Bronchial epithelial cell (primary cell): ENCODE measurements around the gene MGLL. TPM values are rescaled to one million over a fixed set of nuclear protein-coding genes. Genes with fewer than 3 reads are reported as not detected.

ENCODE experiments used
- DNase-seq: peaks from one replicate; pipeline ENCODE4 v3.0.0-alpha.2; 2010; ENCODE audit warnings: low read depth
- FAIRE-seq: peaks from 2 replicates; lab custom pipeline; 2011; peaks lifted over from hg19 to GRCh38; lab: Jason Lieb, UNC
- H3K27me3 ChIP-seq: 2 replicates; pipeline ENCODE4 v1.5.1; 2011; ENCODE audit warnings: low read length; ENCODE audit not compliant: control insufficient read depth, insufficient read depth
- H3K36me3 ChIP-seq: 2 replicates; pipeline ENCODE4 v1.5.1; 2011; ENCODE audit warnings: low read length; ENCODE audit not compliant: control insufficient read depth, insufficient read depth
- H3K4me3 ChIP-seq: 2 replicates; pipeline ENCODE4 v1.5.1; 2011; ENCODE audit warnings: mild to moderate bottlenecking, low read depth, low read length, control low read depth
- CTCF ChIP-seq: IDR thresholded peaks from 2 replicates; pipeline ENCODE4 v1.5.1; 2011; ENCODE audit warnings: mild to moderate bottlenecking, moderate library complexity, low read length, control low read depth, inconsistent platforms; ENCODE audit not compliant: insufficient read depth, severe bottlenecking
- total RNA-seq: library from RNA; depleted of rRNA; stranded (reverse); fragments of >200 nt; gene quantifications from 2 replicates; pipeline ENCODE4 v1.2.1, GENCODE V29; 2014

MGLL gene
- total RNA-seq, 1 donor from 2014 or later = 25.5 TPM

GRCh38 chr3:127671523-127672428 lies 150.5 kb downstream of the MGLL start:
- no peak for TF ChIP-seq CTCF
- FAIRE-seq = no peak
- Histone ChIP-seq H3K36me3 (no peaks in the 10 kb centered on the region), H3K4me3 (peak overlapping the region; percentile 64), H3K27me3 (no peaks in the 10 kb centered on the region)
- no peak for DNase-seq

- no peak for TF ChIP-seq CTCF
- no peak for FAIRE-seq
- DNase-seq = no peak
Measured at GRCh38 chr3:127670761-127671522, 151.4 kb downstream of the MGLL start.

GRCh38 chr3:127670229-127670559 lies 152.1 kb downstream of the MGLL start:
- no peak for TF ChIP-seq CTCF
- H3K27me3 ChIP-seq = no peaks in the 10 kb centered on the region

More at GRCh38 chr3:127670761-127671522, 151.4 kb downstream of the MGLL start:
- H3K36me3 ChIP-seq = no peaks in the 10 kb centered on the region
- H3K4me3 ChIP-seq = no peak overlapping the region
- no peaks in the 10 kb centered on the region for H3K27me3 ChIP-seq

GRCh38 chr3:127669541-127670228 lies 152.6 kb downstream of the MGLL start:
- no peaks in the 10 kb centered on the region for H3K36me3 ChIP-seq
- DNase-seq (no peak), FAIRE-seq (no peak)
- H3K4me3 ChIP-seq = no peak overlapping the region
- no peak for TF ChIP-seq CTCF
- no peaks in the 10 kb centered on the region for H3K27me3 ChIP-seq

More at GRCh38 chr3:127670229-127670559, 152.1 kb downstream of the MGLL start:
- DNase-seq (no peak), FAIRE-seq (peak; percentile 47)
- Histone ChIP-seq H3K4me3 (no peak overlapping the region), H3K36me3 (no peaks in the 10 kb centered on the region)

- FAIRE-seq (no peak), DNase-seq (no peak)
- no peak overlapping the region for H3K4me3 ChIP-seq
Measured at GRCh38 chr3:127668906-127669305, 153.4 kb downstream of the MGLL start.

More at GRCh38 chr3:127668906-127669305, 153.4 kb downstream of the MGLL start:
- no peak for TF ChIP-seq CTCF
- Histone ChIP-seq H3K27me3 (no peaks in the 10 kb centered on the region), H3K36me3 (no peaks in the 10 kb centered on the region)
